GM10847 (cell line): ENCODE results near the gene SERPINB11.

Experiments
- POLR2A ChIP-seq: IDR thresholded peaks from 2 replicates; pipeline ENCODE4 v1.6.1; 2011; ENCODE audit not compliant: insufficient read length; ENCODE audit errors: extremely low read depth

Gene SERPINB11

DNA sequence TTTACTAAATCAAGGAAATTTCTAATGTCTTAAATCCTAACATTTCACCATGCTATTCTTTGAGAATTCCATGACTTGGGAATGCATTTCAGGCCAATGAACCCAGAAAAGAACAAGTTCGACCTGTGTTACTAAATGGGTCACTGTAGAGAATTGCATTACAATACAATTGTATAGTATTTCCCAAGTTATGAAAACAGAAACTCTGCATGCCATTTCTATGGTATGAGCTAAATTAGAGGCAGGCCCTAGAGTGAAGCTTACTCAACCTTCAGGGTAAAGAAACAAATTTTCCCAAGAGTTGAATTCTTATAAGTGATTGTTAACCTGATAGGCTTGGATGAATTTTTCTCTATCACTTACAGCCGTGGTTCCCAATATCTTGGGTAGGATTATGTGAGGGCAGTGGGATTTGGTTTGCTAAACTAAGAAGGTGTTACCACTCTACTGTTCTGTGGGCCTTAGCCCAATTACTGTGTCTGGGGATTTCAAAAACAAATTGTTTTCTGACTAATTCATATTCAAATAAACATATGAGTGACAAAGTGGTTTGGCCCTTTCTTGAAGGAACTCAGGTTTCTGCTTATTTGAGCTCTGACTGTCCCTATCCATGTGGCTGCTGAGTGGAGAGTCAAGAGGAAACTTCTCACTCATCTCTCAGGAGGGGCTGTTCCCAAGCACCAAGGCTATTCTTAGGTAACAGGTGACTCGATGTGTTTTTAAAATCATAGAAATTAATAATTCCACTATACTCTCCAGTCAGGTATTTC lies 61.3 kb downstream of the SERPINB11 start:
- TF ChIP-seq POLR2A: no peak

DNA sequence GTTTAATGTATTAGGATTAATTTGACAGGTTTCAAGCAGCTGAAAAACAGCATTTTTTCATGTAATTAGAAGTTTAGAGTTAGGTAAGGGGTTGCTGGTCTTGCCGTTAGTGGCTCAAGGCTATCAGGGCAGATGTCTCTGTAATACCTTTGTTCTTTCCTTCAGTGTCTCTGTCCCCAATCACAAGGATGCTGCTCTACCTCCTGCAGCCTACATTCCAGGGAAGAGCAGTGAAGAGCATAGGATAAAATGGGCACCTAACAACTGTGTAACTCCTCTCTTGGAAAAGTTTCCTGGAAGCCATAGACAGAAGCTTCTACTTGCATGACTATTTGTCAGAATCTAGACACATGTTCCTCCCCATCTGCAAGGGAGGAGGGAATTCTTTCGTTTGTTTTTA lies 63.1 kb downstream of the SERPINB11 start:
- TF ChIP-seq POLR2A: no peak
